Measurements from ENCODE around the gene CAPN15.

DNA sequence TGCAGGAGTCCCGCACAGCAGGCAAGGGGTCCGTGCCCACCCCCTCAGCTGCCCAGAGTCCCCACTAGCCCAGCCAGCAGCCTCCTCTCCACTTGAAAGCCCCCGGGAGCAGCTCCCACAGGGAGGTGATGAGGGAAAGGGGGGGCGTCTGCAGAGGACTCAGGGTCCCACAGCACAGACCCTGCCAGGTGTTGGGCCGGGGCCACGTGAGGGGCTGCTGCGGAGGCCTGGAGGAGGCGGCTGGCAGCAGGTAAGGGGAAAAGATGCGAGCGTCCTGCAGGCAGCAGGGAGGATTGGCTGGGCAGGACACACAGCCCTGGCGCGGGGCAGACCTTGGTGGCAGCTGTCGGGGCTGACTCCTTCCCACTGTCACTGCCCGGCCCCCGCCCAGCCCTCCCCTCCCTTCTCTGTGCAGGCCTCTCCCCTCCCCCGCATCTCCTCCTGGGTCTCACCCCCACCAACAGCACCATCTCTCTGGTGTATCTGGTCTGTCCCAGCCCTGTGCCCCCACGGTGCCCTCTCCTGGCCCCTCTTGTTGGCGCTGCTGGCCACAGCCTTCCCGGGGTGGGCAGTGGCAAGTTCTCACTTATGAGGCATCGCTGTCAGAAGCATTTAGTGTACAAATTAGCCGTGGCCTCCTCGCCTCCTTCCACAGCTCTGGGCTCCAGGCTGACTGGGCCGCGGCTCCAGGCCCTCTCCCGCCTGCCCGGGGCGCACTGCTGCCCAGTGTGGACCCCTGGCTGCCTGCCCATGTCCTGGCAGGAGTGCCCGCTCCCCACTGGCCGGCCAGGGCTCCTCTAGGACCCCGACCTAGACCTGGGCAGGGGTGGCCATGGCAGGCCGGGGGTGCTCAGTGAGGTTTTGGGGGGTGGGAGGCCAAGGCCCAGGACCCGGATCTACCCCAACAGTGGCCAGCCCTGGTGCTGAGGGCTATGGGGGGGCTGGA, 28.3 kb downstream of the CAPN15 start:
- TF ChIP-seq CTCF (IDR thresholded peaks at IDR 0.05 in 4 of 5, conservative IDR thresholded peaks at IDR 0.05 in 1 of 5) (no peak), POLR2A (IDR thresholded peaks at IDR 0.05) (no peak)
